ENCODE data around the gene LGR6.

LGR6 gene

DNA sequence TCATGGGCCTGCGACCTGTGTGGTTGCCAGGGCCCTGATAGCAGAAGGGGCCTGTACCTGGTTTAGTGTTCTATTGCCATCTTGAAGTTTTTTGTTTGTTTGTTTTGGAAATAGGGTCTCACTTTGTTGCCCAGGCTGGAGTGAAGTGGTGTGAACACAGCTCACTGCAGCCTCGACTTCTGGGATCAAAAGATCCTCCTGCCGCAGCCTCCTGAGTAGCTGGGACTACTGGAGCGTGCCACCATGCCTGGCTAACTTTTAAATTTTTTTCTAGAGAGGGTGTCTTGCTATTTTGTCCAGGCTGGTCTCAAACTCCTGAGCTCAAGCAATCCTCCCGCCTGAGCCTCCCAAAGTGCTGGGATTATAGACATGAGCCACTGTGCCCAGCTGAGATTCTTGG lies 75.2 kb downstream of the LGR6 start:
- DNase-seq (ENCODE audit: low read depth) = no peak

DNA sequence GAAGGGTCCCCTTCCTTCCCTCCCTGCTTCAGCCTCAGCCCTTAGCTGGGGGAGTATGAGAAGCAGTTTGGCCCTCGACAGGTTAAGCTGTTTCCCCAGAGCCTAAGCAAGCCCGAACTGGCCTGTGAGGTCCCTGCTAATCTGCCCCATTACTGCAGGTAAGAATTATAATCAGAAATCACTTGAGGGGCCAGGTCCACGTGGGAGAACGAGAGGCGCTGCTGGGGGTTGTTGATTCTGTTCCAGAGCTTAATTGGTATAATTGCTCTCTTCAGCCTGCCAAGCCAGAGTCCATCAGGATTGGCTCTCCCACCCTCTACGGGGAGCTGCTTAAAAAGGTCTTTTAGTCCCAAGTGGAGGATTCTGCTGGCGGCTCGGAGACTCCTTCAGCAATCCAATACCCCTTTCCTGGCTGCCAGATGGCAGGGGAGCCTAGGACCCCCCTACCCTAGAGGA lies 77.3 kb downstream of the LGR6 start:
- no peak for DNase-seq (ENCODE audit: low read depth)

DNA sequence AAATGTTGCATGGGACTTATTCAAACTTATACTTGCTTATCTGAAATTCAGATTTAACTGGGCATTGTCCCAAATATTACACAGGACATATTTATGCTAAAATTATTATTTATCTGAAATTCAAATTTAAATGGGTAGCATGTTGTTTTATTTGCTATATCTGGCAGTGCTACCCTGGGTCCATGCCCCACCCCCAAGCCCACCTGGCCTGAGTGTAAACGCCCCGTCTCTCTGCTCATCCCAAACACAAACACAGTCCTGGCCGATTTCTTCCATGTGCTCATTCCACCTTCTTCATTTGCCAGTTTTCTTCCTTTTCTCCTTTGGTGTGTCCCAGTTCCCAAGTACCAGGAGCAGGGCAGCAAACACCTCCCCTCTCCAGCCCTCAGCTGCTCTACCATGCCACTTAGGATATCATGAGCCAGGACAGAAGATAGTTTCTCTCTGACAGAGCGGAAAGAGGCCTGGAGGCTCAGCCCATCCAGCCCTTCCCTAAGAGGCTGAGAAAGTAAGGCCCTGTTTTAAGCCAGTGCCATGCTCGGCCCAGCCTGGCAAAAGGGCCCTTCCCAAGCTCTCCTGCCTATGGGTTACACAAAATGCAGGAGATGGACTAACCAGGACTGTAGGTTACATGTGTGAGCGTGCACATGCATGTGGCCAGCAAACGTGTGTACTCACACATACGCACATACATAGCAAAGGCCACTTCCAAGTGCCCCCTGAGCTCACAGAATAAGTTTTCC lies 78.7 kb downstream of the LGR6 start:
- DNase-seq (ENCODE audit: low read depth) = no peak

DNA sequence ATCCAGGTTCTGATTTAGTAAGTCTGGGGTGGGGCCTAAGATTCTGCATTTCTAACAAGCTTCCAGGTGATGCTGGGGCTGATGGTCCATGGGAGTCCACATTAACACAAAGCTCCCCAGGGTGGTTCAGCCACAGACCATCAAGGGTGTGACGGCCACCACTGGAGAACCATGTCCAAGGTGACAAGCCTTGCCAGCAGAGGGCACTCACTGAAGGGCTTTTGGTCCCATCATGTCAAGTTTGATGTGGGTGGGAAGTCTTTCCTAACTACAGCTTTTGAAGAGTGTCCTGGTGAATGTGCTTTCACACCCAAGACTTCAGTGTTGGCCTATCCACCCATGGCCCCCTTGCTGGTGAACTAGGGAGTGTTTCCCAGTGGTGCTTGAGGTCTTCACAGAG lies 81.0 kb downstream of the LGR6 start:
- peak; percentile 22 for DNase-seq (ENCODE audit: low read depth)

DNA sequence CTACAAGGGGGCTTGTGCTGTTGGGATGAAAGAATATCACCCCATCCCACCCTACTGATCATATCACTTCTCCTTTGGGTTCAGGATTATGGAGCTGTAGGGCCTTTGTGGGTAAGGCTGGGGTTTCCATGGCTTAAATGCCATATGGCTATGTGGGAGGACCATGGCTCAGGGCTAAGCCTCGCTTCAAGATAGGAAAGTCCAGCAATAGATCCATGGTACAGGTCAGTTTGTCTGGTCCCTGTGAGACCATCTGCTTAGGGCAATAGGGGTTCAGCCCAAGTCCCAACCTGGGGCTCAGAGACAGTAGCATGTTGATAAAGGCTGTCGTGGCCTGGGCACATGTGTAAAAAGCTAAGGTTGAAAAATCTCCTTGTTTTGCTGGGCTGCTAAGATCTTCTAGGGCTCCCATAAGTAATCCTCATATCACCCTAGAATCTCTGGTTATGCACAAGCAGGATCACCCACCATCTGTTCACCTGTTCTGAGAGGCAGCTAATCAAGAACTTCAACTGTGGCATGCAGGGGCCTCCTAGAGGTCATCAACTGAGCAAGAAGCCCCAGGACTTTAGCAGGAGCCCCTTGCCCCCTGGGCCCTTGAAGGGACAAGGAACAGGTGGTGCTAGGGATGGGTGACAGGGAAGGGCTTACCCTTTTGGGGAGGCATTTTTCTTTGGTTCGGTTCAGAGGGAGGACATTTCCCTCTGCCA lies 81.6 kb downstream of the LGR6 start:
- no peak for DNase-seq (ENCODE audit: low read depth)

DNA sequence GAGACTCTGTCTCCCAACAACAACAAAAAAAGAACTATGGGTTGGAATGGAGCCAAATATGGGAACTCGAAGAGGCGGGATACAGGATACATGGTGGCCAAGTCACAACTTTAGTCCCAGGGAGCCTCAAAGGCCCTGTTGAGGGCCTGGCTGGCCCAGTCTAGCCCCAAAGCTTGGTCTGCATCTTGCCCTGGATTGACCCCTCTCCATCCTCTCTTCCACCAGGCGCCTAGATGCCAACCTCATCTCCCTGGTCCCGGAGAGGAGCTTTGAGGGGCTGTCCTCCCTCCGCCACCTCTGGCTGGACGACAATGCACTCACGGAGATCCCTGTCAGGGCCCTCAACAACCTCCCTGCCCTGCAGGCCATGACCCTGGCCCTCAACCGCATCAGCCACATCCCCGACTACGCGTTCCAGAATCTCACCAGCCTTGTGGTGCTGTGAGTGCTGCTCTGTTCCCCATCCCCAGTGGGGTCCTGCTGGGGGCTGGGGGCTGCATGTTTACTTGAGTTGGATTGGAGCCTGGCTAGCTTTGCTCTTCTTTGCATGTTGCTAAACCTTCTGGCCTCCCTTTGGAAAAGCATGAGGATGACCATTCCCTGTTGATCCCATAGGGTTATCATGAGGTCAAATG lies 82.6 kb downstream of the LGR6 start:
- DNase-seq (ENCODE audit: low read depth) = no peak

DNA sequence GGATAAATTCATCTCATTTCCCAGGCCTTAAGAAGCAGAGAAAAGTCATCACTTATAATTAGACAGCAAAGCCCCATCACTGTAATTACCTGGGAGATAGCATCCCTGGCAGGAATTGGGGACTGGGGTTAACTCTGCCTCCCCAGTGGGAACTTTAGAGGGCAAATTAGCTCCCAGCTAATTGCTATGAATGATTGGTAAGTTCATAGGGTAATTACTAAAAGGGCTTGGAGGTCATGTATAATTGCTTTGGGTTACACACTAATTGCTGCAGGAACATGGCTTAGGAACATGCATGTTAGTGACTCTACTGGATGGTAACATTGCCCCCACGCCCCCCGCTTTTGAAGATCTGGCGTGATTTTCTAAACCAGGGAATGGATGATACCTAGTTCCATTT lies 83.3 kb downstream of the LGR6 start:
- DNase-seq (ENCODE audit: low read depth) = no peak

DNA sequence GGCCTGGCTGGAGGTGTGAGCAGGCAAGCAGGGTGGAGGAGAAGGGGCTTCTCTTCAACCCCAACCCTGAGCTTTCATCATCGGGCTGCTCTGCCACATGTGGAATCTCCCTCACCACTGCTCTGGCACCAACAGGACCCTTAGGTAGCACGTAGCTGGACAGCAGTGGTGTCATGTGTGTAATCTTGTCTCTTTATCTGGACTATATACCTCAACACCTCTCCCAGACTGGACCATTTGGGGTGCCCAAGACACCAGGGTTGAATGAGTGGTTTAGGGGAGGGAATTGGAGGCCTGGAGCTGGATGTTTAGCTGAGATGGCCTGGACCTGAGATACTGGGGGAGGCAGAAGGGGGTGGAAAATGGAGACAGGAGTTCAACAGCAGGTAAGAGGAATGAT lies 85.2 kb downstream of the LGR6 start:
- DNase-seq (ENCODE audit: low read depth) = no peak

DNA sequence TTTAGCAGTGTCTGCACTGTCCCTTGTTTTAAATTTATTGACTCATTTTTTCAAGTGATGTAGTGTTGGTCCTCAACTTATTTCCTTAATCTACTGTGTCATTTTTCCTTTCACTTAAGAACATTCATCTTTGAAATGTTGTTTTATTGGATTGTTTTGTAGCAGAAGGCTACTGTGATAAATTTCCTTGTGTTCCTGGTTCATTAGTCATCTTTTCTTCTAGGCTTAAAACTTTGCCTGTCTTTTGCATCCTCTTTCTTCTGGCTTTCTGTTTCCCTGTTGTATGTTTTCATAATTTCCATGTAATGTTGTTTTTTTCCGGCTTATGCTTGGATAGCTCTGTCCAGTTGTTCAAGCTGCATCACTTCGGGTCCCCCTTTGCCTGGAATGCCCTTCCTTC lies 86.2 kb downstream of the LGR6 start:
- no peak for DNase-seq (ENCODE audit: low read depth)

DNA sequence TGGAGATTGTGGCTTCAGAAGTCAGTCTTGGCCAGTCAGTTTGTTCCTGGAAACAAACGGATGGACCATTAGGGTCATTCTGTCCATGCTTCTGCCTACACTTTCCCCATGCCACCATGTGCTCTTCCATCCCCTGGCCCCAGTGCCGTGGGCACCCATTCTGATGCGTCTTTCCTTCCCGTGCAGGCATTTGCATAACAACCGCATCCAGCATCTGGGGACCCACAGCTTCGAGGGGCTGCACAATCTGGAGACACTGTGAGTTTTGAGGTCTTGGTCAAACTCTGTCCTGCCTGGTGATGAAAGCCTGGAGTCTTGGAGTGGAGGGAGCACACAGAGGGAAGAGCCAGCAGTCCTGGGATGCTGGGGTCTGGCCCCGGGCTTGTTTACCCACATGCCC lies 87.0 kb downstream of the LGR6 start:
- DNase-seq (ENCODE audit: low read depth) = no peak

DNA sequence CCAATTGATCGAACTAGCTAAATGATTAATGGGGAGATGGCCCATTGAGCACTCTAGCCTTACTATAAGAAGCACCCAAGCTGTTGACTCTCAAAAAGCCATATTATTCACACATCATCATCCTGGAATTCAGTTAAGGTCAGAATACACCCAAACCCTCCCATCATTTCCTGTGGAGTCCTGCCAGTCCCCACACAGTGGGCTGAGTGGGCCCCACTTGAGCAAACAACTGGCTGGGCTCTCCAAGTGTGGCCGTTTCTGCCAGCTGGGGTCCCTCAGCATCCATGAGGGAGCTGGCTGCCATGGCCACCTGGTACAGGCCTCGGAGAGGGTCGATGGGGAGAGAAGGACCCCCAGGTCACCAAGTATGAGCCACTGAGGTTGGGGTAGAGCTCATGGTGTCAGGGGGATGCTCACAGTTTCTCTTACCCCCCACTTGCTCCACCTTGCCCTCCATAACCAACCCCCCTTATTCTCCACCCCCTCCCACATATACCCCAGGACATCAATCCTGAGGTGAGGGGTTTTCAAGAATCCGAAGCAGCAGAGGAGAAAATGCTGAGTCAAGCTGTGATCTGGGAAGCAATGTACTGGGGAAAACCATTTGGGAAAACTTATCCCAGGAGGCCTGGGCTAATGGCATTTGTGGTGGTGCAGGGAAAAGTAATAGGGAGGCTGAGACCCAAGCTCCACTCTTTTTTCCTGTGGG lies 87.9 kb downstream of the LGR6 start:
- no peak for DNase-seq (ENCODE audit: low read depth)

DNA sequence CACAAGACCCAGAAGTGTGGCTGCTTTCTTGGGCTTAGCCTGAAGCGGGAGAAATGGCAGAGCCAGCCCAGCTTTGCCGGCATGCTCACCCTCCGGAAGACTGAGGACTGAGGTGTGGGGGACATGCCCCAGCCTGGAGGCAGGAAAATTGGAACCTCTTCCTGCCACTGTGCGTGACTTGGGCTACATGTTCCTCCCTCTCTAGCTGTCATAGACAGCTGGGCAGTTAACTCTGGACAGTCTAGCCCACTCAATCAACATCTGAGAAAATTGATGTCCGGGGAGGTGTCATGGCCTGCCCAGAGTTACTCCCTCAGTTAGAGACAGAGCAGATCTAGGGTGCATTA lies 88.4 kb downstream of the LGR6 start:
- no peak for DNase-seq (ENCODE audit: low read depth)

DNA sequence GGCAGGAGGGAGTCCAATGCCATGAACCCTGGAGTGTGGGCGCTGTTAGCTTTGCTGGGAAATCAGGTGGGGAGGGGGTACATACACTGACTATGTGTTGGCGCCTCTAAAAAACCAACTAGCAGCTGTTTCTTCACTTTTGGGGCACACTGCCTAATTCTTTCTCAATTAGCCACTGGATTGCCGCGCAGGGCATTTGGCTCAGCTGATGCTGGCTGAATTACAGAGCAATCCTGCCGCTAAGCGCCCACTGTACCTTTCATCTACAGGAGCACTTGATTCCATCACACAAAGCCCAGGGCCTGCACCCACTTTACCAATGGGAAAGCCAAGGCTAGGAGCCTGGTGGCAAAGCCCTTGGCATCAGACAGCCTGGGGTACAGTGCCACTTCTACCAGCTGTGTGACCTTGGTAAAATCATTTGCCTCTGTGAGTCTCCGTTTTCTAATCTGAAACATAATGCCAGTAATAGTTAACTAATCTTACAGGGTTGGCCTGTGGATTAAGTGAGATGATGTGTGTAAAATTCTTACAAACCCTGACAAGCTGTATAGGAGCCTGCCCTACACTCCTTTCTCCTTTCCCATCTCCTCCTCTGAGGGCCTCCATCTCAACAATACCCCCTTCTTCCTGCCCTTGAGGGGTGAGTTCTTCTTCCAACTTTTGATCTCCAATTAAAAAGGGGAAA lies 89.1 kb downstream of the LGR6 start:
- DNase-seq (ENCODE audit: low read depth) = no peak

DNA sequence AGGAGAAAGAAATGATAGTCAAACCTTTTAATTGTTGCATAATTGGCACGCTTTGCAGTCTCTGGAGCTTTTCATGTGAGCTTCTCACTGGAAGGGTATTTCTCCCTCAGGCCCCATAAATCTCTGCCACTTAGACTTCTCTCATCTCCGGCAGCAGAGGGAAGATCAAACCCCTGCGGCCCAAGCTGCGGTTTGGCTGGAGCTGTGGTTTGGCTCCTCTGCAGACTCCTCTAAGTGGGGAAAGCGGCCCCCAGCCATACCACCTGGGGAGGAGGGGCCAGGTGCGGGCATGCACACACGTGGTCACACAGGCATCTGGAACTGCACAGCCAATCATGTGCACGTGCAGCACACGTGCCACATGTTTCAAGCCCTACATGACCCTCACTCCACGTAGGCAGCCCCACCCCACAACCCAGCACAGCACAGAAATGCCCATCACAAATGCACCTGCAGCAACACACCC lies 89.8 kb downstream of the LGR6 start:
- DNase-seq (ENCODE audit: low read depth) = no peak

DNA sequence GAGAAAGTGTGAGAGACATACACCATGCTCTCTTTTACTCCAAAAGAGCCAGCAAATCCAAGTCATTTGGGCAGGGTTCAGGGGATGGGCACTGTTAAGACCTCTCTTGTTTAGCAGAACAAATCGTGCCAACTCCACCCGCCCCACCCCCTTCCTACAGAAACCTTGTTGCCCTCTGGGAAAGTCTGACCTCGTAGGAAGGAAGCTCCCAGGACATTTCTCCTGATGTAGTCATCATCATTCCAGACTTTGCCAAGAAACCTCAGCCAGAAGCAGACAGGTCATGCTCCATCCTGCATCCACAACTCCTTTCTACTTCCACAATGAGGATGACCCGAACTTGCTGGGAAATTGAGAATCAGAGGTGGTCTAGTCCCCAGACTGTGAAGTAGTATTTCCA lies 90.4 kb downstream of the LGR6 start:
- no peak for DNase-seq (ENCODE audit: low read depth)

DNA sequence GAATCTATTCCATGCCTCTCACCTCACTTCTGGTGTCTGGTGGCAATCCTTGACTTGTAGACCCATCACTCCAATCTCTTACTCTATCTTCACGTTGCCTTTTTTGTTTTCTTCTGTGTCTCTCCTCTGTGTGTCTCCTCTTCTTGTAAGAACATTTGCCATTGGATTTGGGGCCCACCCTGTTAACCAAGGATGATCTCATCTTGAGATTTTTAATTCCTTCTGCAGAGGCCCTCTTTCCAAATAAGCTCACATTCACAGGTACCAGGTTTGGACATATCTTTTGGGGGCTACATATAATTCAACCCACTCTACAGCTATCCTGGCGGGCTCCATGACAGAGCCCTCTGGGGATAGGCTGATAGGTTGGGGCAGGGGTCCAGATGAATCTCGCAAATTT lies 92.3 kb downstream of the LGR6 start:
- no peak for DNase-seq (ENCODE audit: low read depth)

DNA sequence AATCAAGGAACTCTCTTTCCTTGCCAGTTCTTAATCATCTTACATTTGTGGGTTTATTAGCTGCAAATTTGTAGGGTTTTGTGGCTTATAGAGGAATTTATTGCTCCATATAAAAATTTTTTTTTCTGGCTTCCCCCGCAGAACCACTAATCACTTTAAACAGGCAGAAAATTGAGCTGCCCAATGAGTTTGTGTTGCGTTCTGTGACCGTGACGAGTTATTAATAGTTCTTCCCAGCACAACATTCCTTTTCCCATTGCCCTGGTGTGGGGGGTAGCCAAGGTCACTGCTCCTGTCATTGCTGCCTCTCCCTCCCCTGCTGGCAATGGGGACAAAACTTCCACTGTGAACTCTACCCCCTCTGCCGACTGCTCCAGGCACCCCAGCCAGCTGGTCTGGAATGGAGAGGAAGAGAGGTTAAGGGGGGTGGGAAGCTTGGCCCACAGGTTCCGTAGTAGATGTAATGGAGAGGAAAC lies 93.1 kb downstream of the LGR6 start:
- no peak for DNase-seq (ENCODE audit: low read depth)

DNA sequence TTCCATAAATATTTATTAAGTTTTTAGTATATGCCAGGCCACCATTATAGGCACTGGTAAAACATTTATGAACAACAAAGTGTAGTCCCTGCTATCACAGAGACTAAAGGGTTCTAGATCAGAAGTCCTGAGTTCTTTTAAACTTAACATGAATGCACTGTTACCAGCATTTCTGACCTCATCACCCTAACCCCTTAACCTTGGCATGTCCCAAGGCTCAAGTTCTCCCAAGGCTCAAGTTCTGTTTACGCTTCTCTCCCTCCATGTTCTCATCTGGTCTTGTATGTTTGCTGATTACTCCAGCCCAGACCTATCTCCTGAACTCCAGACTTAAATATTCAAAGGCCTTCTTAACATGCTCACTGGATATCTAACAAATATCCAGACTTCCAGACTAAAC lies 93.6 kb downstream of the LGR6 start:
- no peak for DNase-seq (ENCODE audit: low read depth)

DNA sequence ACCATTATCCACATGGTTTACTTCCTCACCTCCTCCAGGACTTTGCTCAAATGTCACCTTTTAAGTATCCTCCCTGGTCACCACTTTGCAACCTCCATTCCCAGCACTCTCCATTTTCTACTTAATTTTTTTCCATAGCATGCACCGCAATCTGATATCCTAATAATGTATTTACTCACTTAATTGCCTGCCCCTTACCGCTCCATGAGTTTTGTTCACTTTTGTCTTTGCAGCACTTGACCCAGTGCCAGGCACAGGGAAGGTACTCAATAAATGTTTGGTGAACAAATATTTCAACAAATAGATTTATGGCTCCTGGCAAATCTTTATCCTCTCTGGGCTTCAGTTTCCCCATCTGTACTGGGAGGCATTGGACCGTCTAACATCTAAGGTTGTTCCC lies 94.6 kb downstream of the LGR6 start:
- no peak for DNase-seq (ENCODE audit: low read depth)

DNA sequence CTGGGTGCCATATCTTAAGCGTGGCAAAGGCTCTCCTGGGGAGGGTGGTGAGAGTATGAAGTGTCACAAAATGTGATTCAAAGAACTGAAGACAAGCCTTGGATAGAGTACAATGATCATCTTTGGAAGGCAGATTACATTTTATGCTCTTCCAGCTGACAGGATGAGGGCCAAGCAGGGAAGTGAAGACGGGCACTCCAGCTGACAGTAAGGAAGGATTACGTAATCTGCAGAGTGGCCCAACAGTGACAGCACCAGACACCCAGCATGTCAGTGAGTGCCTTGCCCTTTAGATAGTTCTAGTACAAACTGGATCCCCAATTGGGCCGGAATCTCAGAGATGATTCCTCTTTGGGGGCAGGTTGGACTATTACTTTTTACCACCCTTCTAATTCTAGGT lies 95.4 kb downstream of the LGR6 start:
- no peak for DNase-seq (ENCODE audit: low read depth)

DNA sequence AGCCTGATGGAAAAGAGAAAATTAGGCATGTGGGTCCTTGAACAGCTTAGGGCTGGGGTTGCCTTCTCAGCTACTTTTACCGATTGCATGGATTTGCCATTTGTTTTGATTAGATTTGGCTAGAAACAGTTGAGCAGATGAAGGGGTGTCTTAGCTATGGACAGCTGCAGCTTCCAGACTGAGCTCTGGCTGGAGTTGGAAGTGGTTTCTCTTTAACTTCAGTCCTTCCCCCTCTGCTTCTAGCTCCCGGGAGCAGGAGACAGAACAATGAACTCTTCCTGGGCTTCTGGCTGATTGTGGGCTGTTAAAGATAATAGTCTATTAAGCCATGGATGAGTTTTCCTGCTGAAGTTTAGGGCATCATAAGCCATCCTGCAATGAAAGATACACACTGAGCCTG lies 97.4 kb downstream of the LGR6 start:
- no peak for DNase-seq (ENCODE audit: low read depth)

All from stimulated activated CD8-positive, alpha-beta memory T cell treated with anti-CD3 and anti-CD28 coated beads, Interleukin-4, amount 100 ng/mL, for 24 hours (primary cell).